ENCODE data around the gene PARM1.

DNA sequence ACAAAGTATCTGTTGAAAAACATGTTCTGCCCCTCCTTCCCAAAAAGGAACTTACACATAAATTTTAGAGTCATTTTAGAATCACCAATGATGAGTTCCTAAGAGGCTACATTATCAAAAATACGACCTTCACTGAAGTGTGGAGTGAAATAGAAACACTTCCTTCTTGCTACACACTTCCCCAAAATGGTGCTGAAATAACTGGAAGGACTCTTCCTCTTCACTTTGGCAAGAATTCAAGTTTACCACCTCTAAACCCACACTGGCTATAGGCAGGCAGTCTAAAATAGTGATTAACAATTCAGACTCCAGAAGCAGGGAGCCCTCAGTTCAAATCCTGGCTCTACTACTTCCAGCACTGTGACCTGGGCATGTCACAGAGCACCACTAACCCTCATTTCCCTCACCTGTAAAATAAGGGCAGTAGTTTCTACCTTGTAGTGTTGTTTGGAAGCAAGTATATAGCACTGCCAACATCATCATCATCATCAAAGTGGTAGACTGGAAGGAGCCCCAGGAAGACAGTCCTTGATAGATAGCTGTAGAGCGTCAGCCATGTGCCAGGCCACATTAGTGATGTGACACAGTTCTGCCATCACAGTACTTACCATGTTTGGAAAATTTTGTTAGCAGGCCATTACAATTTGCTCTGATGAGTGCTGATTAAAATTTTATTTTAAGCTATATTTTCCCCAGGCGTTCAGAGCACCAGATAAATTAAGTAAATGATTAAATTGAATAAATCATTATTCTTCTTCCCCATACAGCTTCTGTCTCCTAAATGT, 103.3 kb downstream of the PARM1 start:
- TF ChIP-seq CREB1 (IDR thresholded peaks at IDR 0.05; ENCODE audit: low read depth) (no peak), TEAD4 (IDR thresholded peaks at IDR 0.05) (no peak), EP300 (IDR thresholded peaks at IDR 0.05; ENCODE audit: borderline replicate concordance) (no peak)
- TF ChIP-seq, protein P1, sequence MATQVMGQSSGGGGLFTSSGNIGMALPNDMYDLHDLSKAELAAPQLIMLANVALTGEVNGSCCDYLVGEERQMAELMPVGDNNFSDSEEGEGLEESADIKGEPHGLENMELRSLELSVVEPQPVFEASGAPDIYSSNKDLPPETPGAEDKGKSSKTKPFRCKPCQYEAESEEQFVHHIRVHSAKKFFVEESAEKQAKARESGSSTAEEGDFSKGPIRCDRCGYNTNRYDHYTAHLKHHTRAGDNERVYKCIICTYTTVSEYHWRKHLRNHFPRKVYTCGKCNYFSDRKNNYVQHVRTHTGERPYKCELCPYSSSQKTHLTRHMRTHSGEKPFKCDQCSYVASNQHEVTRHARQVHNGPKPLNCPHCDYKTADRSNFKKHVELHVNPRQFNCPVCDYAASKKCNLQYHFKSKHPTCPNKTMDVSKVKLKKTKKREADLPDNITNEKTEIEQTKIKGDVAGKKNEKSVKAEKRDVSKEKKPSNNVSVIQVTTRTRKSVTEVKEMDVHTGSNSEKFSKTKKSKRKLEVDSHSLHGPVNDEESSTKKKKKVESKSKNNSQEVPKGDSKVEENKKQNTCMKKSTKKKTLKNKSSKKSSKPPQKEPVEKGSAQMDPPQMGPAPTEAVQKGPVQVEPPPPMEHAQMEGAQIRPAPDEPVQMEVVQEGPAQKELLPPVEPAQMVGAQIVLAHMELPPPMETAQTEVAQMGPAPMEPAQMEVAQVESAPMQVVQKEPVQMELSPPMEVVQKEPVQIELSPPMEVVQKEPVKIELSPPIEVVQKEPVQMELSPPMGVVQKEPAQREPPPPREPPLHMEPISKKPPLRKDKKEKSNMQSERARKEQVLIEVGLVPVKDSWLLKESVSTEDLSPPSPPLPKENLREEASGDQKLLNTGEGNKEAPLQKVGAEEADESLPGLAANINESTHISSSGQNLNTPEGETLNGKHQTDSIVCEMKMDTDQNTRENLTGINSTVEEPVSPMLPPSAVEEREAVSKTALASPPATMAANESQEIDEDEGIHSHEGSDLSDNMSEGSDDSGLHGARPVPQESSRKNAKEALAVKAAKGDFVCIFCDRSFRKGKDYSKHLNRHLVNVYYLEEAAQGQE (IDR thresholded peaks at IDR 0.05; ENCODE audit: low read depth): no peak
